ENCODE data around the gene DLX5.
"Not testable (repeated sequence)": the region's sequence is repeated elsewhere in the genome, so short reads cannot be mapped to it uniquely, and the experiment has no call there.

The DLX5 gene

DNA sequence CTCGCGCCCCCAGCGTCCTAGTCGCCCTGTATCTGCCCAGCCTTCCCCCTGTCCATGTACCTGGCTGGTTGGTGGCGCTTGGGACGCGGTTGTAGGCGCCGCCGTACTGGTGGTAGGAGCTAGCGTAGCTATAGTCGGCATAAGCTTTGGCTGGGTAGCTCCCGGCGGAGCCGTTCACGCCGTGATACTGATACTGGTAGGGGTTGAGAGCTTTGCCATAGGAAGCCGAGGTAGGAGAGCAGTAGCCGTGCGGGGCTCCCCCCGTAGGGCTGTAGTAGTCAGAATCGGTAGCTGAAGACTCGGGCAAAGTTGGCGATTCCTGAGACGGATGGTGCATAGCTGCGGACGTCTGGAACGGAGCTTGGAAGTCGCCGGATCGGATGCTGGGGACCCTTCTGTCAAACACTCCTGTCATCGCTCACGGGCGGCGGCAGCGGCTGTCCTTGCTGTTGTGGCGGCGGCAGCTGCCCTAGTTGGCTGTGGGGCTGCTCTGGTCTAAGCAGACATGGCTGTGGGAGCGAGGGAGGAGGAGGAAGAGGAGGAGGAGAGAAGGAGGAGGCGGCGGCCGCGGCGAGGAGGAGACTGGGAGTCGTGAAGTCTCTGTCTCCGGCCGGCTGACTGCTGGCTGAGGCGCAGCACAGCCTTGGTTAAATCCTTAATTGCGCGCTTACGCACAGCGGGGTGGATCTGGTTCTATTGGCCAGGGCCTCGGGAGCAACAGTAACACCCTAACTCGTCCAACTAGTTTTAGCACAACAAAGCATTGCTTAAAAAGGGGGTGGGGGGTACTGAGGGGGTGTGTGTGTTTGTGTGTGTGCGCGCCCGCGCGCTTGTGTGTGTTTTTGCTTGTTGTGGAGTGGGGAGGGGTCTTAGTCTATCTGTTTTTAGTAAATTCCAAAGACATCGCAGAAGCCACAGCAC lies at the start of gene DLX5:
Gene DLX5, minus strand, starts transcription at position 623 of the 921 bp plus-strand sequence. Its CDS starts 208 bp downstream, at position 415.
- Histone ChIP-seq H3K27me3 (ENCODE audit: control insufficient read depth, insufficient read depth, low read length) (peaks cover 95% of the 10 kb centered on the region), H3K4me1 (ENCODE audit: control insufficient read depth, insufficient read depth, low read length) (peaks cover 66% of the 10 kb centered on the region), H3K9ac (ENCODE audit: low read length) (no peak within 1 kb of the TSS), H3K4me3 (ENCODE audit: low read depth, low read length) (peak within 1 kb of the TSS; percentile 61), H3K36me3 (ENCODE audit: control insufficient read depth, insufficient read depth, low read length) (no peaks in the 10 kb centered on the region), H3K27ac (ENCODE audit: low read depth, low read length) (no peak within 1 kb of the TSS), H3K9me3 (ENCODE audit: control insufficient read depth, insufficient read depth, low read depth, low read length) (no peaks in the 10 kb centered on the region)

- not testable (repeated sequence) for H3K9me3 ChIP-seq (ENCODE audit: control insufficient read depth, insufficient read depth, low read depth, low read length); H3K4me3 ChIP-seq (ENCODE audit: low read depth, low read length); H3K27ac ChIP-seq (ENCODE audit: low read depth, low read length); H3K9ac ChIP-seq (ENCODE audit: low read length); H3K27me3 ChIP-seq (ENCODE audit: control insufficient read depth, insufficient read depth, low read length); H3K4me1 ChIP-seq (ENCODE audit: control insufficient read depth, insufficient read depth, low read length); H3K36me3 ChIP-seq (ENCODE audit: control insufficient read depth, insufficient read depth, low read length)
Measured at GRCh38 chr7:97072025-97072424, 47.4 kb upstream of the DLX5 start.

GRCh38 chr7:97064972-97065587 lies 40.4 kb upstream of the DLX5 start:
- Histone ChIP-seq H3K4me1 (ENCODE audit: control insufficient read depth, insufficient read depth, low read length) (no peaks in the 10 kb centered on the region), H3K27ac (ENCODE audit: low read depth, low read length) (no peak overlapping the region), H3K4me3 (ENCODE audit: low read depth, low read length) (no peak overlapping the region), H3K9me3 (ENCODE audit: control insufficient read depth, insufficient read depth, low read depth, low read length) (no peaks in the 10 kb centered on the region), H3K9ac (ENCODE audit: low read length) (no peak overlapping the region), H3K27me3 (ENCODE audit: control insufficient read depth, insufficient read depth, low read length) (no peaks in the 10 kb centered on the region), H3K36me3 (ENCODE audit: control insufficient read depth, insufficient read depth, low read length) (no peaks in the 10 kb centered on the region)

DNA sequence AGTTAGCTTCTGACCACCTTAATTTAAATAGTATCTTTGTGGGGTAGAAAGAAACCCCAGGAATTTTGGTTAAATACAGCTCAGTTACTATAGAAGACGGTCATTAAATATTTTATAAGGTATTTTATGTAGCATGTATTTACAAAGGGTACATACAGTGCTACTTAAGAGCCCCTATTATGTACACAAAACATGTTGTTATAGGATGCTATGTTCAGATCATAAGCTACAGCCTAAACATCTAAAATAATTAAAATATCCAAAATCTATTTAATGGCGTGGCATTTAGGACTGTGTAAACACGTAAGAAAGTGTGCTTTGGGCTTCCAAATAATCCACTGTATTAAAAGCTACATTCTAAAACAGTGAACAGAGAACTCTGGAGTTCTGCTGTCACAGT lies 39.4 kb upstream of the DLX5 start:
- Histone ChIP-seq H3K9me3 (ENCODE audit: control insufficient read depth, insufficient read depth, low read depth, low read length) (no peaks in the 10 kb centered on the region), H3K27me3 (ENCODE audit: control insufficient read depth, insufficient read depth, low read length) (no peaks in the 10 kb centered on the region), H3K36me3 (ENCODE audit: control insufficient read depth, insufficient read depth, low read length) (no peaks in the 10 kb centered on the region), H3K27ac (ENCODE audit: low read depth, low read length) (no peak overlapping the region), H3K4me1 (ENCODE audit: control insufficient read depth, insufficient read depth, low read length) (no peaks in the 10 kb centered on the region), H3K9ac (ENCODE audit: low read length) (no peak overlapping the region), H3K4me3 (ENCODE audit: low read depth, low read length) (no peak overlapping the region)

GRCh38 chr7:97043281-97043680 lies 18.6 kb upstream of the DLX5 start:
- Histone ChIP-seq H3K4me1 (ENCODE audit: control insufficient read depth, insufficient read depth, low read length) (no peaks in the 10 kb centered on the region), H3K27me3 (ENCODE audit: control insufficient read depth, insufficient read depth, low read length) (peaks cover 16% of the 10 kb centered on the region; the same call in 1 of the 2 replicates), H3K9me3 (ENCODE audit: control insufficient read depth, insufficient read depth, low read depth, low read length) (no peaks in the 10 kb centered on the region), H3K9ac (ENCODE audit: low read length) (no peak overlapping the region), H3K27ac (ENCODE audit: low read depth, low read length) (no peak overlapping the region), H3K4me3 (ENCODE audit: low read depth, low read length) (no peak overlapping the region), H3K36me3 (ENCODE audit: control insufficient read depth, insufficient read depth, low read length) (no peaks in the 10 kb centered on the region)

DNA sequence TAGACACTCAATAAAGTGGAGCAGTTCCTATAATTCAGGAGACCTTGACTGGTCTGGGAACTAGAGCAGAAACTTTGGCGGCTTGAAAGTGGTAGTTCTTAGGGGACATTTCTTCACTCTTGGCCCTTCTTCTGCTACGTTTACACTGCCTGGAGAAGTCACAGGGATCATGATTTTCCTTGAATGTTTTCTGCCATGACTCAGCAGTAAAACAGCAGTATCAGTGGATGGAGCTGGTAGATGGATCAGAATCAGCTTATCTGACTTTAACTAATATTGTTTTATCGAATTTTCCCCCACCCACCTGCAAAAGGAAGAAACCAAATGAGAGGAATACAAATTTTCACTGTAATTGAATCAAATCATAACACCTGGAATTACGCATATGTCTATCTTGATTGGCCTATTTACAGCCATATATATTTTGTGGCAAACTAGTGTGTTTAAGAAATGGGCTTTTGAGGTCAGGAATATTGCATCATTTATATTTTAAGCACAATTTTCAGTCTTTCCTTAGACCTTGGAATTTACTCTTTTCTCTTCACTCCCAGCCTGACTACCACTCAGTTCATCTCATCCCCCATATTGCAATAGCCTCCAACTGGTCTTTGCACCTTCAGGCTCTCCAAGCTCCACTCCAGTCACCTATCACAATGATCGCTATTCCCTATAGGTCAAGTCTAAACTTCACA lies 14.9 kb upstream of the DLX5 start:
- no peaks in the 10 kb centered on the region for H3K36me3 ChIP-seq (ENCODE audit: control insufficient read depth, insufficient read depth, low read length)
- no peaks in the 10 kb centered on the region for H3K4me1 ChIP-seq (ENCODE audit: control insufficient read depth, insufficient read depth, low read length)
- no peak overlapping the region for H3K9ac ChIP-seq (ENCODE audit: low read length)
- H3K4me3 ChIP-seq (ENCODE audit: low read depth, low read length), result no peak overlapping the region
- H3K9me3 ChIP-seq (ENCODE audit: control insufficient read depth, insufficient read depth, low read depth, low read length), result no peaks in the 10 kb centered on the region
- H3K27ac ChIP-seq (ENCODE audit: low read depth, low read length), result no peak overlapping the region
- peaks cover 10% of the 10 kb centered on the region; the same call in 1 of the 2 replicates for H3K27me3 ChIP-seq (ENCODE audit: control insufficient read depth, insufficient read depth, low read length)

- not testable (repeated sequence) for H3K9me3 ChIP-seq (ENCODE audit: control insufficient read depth, insufficient read depth, low read depth, low read length); H3K36me3 ChIP-seq (ENCODE audit: control insufficient read depth, insufficient read depth, low read length); H3K4me3 ChIP-seq (ENCODE audit: low read depth, low read length); H3K4me1 ChIP-seq (ENCODE audit: control insufficient read depth, insufficient read depth, low read length); H3K9ac ChIP-seq (ENCODE audit: low read length); H3K27ac ChIP-seq (ENCODE audit: low read depth, low read length)
- peaks cover 26% of the 10 kb centered on the region for H3K27me3 ChIP-seq (ENCODE audit: control insufficient read depth, insufficient read depth, low read length)
Measured at GRCh38 chr7:97034213-97034852, 9.7 kb upstream of the DLX5 start.

- Histone ChIP-seq H3K9ac (ENCODE audit: low read length) (no peak overlapping the region), H3K27me3 (ENCODE audit: control insufficient read depth, insufficient read depth, low read length) (peaks cover 88% of the 10 kb centered on the region), H3K4me3 (ENCODE audit: low read depth, low read length) (peak overlapping the region; percentile 46), H3K27ac (ENCODE audit: low read depth, low read length) (no peak overlapping the region), H3K9me3 (ENCODE audit: control insufficient read depth, insufficient read depth, low read depth, low read length) (no peaks in the 10 kb centered on the region), H3K4me1 (ENCODE audit: control insufficient read depth, insufficient read depth, low read length) (peaks cover 46% of the 10 kb centered on the region), H3K36me3 (ENCODE audit: control insufficient read depth, insufficient read depth, low read length) (no peaks in the 10 kb centered on the region)
Measured at GRCh38 chr7:97027427-97028234, 3.0 kb upstream of the DLX5 start.

GRCh38 chr7:97026715-97027426 lies 2.2 kb upstream of the DLX5 start:
- Histone ChIP-seq H3K27me3 (ENCODE audit: control insufficient read depth, insufficient read depth, low read length) (peaks cover 90% of the 10 kb centered on the region), H3K4me3 (ENCODE audit: low read depth, low read length) (peak overlapping the region; percentile 46)

More at GRCh38 chr7:97026715-97027426, 2.2 kb upstream of the DLX5 start:
- H3K27ac ChIP-seq (ENCODE audit: low read depth, low read length), result no peak overlapping the region
- peaks cover 54% of the 10 kb centered on the region for H3K4me1 ChIP-seq (ENCODE audit: control insufficient read depth, insufficient read depth, low read length)
- H3K9me3 ChIP-seq (ENCODE audit: control insufficient read depth, insufficient read depth, low read depth, low read length), result no peaks in the 10 kb centered on the region
- H3K36me3 ChIP-seq (ENCODE audit: control insufficient read depth, insufficient read depth, low read length), result no peaks in the 10 kb centered on the region
- no peak overlapping the region for H3K9ac ChIP-seq (ENCODE audit: low read length)
